DMS79 (cell line): Measurements from ENCODE around the gene DGKB.

Experiments used
- DNase-seq: peaks from one replicate; lab custom pipeline; 2025; lab: John Stamatoyannopoulos, UW

DGKB gene

DNA sequence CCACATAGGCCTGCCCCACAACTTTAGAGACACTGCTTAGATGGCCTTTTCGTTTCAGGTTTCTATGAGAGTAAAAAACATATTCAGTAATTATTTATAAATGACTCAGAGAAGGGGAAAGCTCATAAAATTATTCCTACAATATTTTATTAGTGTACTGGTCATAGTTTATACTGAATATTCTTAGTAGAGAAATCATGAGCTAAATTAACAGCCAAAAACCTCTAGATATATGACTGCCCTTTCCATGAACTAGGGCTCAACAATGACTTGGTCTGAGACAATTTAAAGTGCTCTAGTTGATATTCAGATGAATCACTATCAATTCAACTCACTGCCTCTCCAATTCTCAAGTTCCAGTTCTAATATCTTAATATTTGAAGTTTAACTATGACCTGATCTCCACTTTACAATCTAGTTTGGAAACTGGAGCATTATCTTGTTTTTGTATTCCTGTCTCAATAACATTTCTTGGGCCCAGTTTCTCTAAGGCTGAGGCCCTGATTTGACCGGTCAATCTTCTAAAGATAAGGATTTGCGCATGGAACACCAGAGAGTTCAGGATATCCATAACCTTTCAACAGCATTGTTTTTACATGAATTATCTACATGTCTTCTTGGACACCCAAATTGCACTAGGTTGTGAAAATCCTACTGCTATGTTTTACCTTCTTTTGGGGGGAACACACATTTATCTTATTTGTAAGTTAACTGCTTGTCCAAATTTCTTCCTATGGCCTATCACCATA, 141.6 kb downstream of the DGKB start:
- no peak for DNase-seq

DNA sequence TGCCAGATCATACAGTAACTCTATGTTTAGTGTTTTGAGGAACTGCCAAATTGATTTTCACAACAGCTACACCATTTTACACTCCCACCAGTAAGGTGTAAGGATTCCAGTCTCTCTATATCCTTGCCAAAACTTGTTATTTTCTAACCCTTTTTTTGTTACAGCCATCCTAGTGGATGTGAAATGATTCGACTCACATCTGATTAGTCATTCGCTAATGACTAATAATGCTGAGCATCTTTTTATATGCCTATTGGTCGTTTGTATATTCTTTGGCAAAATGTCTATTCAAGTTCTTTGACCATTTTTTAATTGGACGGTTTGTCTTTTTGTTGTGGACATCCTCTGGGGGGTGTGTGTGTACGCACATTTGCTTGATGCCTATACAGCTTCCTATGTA, 142.8 kb downstream of the DGKB start:
- no peak for DNase-seq

DNA sequence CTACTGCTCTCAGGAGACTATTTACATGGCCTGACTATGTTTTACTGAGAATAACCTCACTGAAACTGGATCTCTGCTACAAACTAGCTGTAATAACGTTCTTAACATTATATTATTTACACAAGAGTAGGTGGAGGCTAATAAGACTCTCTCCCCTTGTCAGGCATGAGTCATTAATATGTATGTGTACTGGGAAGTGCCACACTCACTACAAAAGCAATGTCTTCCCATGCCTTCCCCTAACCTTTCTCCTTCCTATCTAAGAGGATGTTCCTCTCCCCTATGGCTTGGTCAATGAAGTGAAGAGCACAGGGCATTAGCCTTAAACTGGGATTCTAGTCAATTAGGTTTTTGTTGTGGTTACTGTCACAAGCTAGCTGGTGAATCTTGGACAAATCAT, 147.9 kb downstream of the DGKB start:
- DNase-seq, result no peak

DNA sequence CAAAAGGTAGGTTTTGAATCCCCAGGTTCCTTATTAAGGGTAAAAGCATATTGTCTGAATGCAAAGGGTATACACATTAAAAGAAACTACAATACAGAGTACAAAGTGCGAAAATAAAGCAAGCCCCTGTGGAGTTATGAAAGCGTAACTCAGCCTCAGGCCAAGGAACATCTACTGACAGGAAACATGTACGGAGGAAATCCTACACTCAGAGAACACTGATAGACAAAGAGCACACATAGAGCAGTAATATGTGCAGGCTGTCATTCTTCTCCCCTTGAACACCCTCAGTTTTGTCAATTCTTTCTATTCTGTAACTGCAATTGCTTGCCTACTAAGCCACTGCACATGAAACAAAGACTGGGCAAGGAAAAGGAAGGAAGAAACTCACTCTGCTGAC, 150.2 kb downstream of the DGKB start:
- no peak for DNase-seq

DNA sequence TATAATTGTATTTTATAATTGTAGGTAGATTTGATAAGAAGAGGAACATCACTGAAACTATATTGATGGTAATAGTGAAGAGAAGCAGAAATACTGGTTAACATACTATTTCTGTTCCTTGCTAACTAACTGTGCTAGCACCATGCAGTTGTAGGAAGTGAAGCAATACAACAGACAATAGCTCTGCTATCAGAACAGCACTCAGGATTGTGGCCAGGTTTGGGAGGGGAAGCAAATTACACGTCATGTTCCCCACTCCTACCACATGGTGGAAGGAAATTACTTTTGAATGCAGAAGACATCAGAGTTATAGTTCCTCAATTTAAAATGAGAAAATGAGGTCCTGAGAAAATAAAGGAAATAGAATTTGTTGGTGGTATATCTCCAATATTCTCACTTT, 151.1 kb downstream of the DGKB start:
- DNase-seq, result no peak

DNA sequence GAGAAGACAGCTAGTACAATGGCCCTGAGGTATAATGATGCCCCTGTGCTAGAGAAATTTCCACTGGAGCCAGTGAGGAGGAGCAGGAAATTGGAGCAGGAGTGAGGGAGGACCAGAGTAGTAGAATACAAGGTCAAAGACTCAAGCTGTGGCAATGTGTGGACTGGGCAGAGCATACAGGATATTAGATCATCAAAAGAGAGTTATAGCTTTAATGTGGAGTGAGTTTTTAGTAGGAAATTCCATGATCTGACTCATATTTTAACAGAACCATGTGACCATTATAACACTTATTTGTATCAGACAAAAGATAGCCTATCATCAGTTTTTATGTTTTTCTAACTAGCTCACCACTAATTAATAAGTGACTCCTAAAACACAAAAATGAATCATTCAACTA, 154.1 kb downstream of the DGKB start:
- DNase-seq, result no peak

DNA sequence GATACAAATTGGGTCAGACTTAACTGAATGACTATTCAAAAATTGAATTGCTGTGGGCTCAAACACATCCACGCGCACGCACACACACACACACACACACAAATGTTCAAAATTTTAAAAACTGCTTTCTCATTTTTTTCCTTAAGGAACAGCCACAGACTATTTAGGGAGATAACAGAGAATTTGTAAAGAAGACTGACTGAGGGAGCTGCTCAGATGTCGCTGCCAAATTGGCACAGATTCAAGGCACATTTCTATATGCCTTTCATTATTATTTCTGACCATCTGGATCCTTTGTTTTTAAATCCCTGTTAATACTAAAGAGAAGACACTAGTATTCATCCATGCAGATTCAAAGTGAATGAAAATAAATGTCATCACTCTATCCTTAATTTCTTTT, 154.8 kb downstream of the DGKB start:
- no peak for DNase-seq

DNA sequence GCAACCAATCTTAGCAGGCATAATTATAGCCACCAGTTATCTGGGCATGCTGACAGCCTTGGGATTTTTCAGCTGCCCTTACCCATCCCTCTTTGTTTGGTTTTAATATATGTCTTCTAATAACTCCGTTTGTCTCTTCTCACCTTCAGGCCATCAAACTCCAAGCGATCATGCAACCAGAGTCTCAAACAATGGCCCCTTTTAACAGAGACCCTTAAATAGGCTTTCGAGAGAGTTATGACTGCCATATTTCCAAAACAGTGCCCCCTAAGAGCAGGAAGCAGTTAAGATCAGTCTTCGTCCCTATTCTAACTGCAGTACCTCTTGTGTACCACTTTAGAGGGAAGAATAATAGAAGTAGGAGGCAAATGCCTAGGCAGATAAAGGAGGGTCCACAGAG, 157.5 kb downstream of the DGKB start:
- no peak for DNase-seq

DNA sequence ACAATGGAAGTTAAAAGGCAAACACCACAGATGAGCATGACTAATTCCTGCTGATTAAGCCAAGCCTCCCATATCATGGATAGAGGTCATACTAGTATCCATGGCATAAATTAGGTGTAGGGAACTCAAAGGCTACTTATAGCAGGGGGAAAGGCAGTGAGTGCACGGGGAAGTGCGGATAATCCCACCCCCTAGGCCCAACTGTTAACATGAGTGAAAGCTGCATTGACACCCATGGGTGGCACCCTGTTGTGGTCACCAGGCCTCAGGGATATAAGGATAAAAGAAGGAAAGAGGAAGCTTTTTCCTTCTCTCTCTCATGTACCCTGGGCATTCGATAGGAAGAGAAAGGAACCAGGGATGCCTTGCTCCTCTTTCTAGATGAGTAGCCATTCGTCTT, 161.9 kb downstream of the DGKB start:
- DNase-seq, result no peak

DNA sequence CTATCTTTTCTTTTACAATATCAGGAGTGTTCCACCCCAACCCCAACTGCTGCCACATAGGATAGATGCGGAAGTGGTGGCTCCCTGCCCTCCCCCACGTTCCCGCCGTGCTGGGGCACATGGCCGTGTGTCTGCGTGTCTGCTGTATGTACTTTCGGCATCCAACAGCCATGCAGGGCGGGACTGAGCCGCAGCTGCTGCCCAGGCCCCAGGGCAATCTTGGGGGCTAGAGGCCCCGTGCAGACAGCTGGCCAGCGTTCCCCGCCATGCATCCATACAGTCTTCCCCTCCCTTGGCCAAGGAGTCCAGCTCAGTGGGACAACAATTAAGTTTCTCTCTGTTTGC, 162.7 kb downstream of the DGKB start:
- no peak for DNase-seq

DNA sequence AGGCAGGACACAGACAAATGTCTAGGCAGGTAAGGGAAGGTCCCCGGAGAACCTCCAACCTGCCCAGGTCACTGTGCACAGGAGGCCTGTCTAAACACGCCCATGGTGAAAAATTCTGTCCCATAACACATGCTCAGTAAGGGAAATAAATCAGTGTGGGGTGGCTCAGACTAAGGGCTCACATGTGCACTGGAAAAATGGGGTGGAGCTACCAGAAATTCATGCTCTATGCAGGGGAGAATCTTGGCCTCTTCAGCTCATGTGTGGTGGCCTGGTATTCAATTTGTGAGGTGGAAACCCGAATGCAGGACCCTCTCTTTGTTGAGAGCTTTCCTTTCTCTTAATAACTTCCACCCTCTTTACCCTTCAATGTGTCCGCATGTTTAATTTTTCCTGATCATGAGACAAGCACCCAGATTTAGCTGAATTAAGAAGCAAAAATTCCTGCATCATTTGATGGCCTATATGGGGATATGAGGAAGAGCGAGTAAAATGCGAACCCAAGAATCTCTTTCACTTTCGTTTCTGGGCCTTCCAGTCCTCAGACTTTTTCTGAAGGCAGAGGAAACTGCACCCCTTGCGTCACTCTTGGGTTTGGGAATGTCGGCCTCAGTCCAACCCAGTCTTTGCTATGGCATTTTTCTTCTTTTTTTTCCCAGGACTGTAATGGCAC, 163.2 kb downstream of the DGKB start:
- no peak for DNase-seq

DNA sequence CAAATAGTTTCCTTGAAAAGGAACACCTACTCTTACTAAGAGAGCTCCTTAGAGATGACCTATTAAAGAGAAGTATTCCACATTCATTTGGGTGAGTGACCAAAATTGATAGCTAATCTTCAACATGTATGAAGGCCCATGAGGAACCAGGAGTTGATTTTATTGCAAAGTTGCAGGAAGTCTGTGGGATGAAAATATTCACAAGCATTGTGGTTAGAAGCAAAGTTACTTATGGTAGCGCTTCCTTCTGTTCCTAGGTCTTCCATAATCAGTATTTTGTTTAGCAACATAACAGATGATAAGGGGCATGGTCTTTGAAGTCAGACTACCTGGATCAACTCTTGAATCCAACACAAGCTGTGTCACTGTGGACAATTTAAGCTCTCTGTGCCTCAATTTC, 164.5 kb downstream of the DGKB start:
- DNase-seq, result no peak

DNA sequence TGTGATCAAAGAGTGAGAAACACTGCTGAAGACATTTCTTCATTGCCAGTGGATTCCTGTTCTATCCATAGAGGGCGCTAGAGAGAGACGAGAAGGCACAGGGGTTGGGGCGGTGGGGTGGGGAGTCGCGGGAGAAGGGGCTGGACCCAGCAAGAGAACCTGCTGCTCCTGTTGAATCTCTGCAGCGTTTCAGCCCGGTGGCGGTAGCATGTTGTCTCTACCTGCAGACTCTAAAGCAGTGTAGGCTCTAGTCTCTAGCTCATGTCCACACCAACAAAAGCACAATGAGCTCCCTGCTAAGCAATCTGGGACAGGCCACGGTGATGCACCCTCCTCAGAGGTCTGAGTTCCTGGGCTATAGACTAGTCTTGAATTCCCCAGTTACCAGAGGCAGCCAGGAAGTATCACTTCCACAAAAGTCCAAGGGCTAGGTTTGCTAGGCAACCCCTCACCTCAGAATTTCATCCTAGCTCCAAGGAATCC, 167.7 kb downstream of the DGKB start:
- no peak for DNase-seq

DNA sequence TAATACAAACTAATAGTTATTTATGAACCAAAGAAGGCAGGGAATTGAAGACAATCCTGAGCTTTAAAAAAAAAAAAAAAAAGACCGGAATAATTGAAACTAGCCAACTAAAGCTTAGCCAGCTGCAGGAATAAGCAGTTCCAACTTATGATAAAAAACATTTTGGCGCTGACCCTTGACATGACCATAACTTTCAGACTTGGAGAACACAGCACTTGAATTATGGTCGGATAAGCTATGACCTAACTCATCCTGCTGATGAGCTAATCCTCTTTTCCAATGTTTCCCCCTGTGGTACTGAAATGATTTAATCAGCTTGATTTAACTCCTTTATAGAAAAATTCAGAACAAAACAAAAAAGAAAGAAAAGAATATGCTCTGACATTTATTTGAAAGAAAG, 181.8 kb downstream of the DGKB start:
- no peak for DNase-seq

DNA sequence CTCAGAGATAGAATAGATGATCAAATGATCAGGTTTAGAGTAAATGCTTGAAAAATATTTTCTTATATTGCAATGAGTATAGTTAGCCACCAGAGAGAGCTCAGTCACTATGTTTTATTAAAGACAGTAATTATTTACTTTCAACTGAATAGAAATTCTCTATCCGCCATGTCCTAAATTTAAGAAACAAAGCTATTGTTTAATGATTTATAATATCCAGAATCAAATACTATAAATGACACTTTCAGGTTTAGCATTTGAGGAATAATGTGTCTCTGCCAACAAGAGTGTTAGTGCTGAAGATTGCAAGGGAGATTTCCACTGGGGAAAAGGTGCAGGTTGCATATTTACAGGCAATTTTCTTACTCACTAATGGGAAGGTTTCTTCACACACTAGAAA, 184.7 kb downstream of the DGKB start:
- no peak for DNase-seq

DNA sequence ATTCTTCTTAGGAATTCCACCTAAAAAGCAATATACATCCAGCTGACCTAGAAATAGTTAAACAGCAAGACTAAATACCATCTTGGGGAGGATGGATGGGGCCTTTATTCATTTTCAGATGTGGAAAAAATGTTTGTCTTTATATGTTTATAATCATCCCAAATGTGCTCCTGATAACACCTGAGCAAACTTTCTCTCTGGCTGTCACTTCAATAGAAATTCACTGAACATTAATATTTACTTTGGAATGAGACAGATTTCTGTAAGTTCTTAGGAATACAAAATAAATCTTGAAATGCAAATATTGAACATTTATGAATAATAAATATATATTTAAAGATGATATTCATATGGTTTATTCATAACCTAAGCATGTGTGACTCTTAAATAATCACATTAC, 185.4 kb downstream of the DGKB start:
- DNase-seq, result no peak

DNA sequence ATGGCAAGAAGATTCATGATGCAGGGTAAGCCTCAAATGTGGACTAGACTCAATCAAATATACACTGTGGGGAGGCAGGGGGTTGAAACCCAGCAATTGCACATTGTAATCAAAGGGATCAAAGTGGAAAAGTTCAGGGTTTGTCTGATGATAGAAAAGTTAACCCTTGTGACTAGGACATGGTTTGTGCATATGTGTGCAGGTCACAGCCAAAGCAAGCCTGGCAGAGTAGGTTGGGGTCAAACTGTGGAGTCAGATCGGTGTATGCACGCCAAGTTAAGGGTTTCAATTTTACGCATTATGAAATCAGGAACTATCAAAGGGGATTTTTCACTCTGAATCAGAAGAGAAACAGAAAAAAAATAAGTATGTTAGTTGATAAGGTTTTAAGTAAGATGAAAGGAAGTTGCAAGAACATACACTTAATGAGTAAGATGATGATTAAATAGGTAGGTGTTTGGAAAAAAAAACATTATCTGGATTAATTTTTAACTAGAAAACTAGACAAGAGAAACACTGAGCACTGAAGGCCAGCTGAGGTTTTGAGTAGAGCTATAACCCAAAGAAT, 188.3 kb downstream of the DGKB start:
- DNase-seq, result no peak

DNA sequence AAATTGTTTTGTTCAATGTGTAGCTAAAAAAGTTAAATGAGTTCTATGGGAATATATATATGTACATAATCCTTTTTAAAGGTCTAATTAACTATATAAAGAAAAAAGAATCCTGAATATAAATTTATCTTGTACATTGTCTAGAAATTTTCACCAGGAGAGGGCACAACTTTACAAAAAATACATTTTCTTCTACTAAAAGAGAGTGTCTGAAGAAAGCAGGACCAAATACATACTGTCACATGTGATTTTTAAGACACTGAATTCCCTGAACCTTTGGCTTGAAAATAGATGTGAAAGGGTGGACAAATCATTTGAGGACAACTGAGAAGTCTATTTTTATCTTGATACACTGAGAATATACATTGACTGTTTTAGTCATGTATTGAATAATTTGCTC, 204.3 kb downstream of the DGKB start:
- DNase-seq, result no peak

DNA sequence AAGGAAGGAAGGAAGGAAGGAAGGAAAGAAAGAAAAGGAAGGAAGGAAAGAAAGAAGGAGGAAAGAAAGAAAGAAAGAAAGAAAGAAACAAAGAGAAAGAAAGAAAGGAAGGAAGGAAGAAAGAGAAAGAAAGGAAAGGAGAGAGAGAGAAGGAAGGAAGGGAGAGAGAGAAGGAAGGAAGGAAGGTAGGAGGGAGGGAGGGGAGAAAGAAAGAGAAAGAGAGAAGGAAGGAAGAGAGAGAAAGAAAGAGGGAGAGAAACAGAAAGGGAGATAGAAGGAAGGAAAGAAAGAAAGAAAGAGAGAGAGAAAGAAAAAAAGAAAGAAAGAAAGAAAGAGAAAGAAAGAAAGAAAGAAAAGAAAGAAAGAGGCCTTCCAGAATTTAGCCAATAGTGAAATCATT, 204.9 kb downstream of the DGKB start:
- DNase-seq, result no peak

DNA sequence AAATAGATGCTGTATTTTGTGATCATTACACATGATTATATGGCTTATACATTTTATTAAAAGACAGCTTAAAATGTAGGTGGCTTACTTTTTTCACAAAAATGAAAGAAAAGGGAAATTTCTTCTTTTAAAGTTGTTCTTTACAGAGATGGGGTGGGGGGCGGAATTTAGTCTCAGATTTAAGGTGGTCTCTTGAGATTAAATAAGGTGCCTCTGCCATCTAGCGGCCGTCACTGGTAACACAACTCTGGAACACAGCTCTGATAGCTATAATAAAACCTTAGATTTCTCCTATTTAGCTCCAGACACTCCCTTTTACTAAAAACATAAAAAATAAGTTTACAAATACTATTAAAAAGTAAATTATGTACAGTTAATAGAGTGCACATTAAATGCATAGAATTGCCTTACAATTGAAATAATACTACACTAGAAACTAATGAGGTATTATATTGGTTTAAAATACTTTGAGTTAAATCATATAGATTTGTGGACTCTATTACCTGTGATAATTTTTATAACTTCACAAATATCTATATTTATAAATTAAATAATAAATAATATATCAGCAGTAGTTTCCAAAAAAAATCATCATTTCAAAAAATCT, 210.9 kb downstream of the DGKB start:
- DNase-seq, result peak; percentile 3

DNA sequence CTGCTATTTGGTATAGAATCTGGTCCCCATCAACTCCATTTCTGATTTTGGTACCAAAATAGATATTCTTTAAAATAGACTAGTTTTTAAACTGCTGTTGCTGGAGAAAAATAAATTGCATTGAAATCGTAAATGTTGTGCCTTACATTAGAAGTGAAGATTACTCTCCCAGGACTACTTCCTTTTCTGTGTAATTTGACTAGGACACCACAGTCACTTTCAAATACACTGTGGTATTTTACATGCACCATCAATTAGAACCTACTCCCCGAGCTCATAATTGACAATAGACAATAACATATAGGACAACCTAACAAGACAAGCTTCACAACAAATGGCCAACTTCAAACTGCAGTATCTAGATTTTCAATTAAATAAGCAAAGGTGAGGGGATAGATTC, 211.5 kb downstream of the DGKB start:
- no peak for DNase-seq

DNA sequence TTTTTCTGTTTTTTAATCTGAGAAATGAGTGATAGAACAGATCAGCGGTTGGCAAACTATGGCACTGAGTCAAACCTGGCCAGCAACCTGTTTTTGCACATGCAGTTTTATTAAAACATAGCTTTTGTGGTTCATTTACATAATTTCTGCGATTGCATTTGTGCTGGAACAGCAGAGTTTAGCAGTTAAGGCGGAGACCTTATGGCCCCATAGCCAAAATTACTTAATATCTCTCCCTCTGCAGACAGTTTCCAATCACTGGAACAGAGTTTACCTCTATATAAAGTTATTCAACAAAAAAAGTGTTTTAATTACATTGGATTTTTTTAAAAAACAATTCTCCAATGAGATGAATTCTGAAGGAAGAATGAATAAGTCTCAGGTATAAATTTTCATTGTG, 212.1 kb downstream of the DGKB start:
- no peak for DNase-seq

DNA sequence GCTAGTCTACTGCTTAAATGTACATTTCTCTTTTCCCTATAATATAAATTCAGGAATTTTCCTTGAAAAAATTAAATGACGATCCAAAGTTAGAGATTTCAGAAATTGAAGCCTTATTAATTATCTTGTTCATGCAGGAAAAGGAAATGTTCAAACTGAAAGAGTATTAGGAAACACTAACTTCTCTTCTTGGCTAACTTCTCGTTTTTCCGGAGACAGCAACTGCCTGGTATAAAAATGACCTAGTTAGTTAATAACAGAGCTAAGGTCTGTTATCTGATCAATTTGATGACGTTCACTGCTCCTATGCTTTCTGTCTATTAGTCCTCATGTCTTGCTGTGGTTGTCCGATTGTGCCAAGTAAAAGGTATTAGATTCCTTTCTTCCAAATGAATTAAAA, 212.5 kb downstream of the DGKB start:
- no peak for DNase-seq
